Subcutaneous adipose tissue (tissue), 4 donors: Measurements from ENCODE around the gene NEURL4. TPM values are rescaled to one million over a fixed set of nuclear protein-coding genes. Genes with fewer than 3 reads are reported as not detected.

Experiments
- total RNA-seq, 4 donors: library from RNA; depleted of rRNA; stranded (reverse); fragments of >200 nt; gene quantifications; one replicate each; pipeline ENCODE4 v1.1.0, GENCODE V29; 2016
- TF ChIP-seq, protein P1 (sequence below): fragments of 450-650 bp; IDR thresholded peaks from one replicate; pipeline ENCODE4 v1.5.1; 2016; ENCODE audit warnings: low read depth, mild to moderate bottlenecking, control low read depth, antibody characterized with exemption, moderate library complexity

The NEURL4 gene
- total RNA-seq, 4 donors from 2014 or later = 4.9 to 22.6 (median 11.2) TPM

DNA sequence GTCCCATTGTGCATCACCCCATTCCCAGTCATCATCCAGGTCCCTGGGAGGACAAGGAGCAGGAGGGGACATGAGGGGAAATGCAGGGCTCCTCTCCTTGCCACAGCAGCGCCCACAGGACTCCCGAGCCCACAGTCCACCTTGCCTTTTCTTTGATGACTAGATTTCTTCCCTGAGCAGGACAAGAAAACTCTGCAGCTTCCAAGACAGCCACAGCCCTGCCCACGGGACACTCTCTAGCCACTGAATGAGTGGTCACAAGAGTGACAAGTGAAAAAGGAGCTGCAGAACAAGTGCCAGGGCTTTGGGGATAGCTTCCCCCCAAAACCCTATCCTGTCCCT lies 4.7 kb downstream of the NEURL4 start:
- TF ChIP-seq, protein P1, sequence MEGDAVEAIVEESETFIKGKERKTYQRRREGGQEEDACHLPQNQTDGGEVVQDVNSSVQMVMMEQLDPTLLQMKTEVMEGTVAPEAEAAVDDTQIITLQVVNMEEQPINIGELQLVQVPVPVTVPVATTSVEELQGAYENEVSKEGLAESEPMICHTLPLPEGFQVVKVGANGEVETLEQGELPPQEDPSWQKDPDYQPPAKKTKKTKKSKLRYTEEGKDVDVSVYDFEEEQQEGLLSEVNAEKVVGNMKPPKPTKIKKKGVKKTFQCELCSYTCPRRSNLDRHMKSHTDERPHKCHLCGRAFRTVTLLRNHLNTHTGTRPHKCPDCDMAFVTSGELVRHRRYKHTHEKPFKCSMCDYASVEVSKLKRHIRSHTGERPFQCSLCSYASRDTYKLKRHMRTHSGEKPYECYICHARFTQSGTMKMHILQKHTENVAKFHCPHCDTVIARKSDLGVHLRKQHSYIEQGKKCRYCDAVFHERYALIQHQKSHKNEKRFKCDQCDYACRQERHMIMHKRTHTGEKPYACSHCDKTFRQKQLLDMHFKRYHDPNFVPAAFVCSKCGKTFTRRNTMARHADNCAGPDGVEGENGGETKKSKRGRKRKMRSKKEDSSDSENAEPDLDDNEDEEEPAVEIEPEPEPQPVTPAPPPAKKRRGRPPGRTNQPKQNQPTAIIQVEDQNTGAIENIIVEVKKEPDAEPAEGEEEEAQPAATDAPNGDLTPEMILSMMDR = no peak

DNA sequence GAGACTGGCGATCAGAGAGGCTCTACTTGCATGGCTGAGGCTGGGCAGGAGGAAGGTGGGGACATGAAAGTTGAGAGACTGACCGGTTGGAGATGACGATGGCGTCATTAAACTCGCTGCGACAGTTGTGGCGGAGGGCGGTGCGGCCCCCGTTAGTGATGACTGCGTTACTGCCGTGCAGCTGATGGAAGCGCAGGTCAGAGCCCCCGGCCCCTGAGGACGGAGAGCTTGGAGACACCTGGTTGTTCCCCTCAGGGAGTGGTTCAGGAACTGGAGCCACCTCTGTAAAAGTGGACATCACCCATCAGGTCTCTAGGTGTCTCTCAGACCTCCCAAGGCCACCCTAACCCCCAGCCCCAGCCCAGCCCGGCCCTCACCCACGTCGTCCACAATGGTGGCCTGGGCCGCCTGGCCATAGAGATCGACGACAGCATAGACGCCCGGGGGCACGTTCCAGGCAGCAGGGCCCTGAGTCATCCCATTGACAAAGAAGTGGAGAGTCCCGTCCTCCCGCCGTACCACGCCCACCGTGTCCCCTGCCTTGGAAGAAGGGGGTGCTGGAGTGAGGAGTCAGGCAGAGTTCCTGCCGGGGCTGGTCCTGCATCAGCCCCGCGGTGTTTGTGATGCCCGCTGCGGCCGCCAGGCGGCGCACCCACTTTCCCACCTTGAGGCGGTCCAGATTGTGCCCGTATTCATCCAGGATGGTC lies 5.3 kb downstream of the NEURL4 start:
- TF ChIP-seq, protein P1 = no peak

DNA sequence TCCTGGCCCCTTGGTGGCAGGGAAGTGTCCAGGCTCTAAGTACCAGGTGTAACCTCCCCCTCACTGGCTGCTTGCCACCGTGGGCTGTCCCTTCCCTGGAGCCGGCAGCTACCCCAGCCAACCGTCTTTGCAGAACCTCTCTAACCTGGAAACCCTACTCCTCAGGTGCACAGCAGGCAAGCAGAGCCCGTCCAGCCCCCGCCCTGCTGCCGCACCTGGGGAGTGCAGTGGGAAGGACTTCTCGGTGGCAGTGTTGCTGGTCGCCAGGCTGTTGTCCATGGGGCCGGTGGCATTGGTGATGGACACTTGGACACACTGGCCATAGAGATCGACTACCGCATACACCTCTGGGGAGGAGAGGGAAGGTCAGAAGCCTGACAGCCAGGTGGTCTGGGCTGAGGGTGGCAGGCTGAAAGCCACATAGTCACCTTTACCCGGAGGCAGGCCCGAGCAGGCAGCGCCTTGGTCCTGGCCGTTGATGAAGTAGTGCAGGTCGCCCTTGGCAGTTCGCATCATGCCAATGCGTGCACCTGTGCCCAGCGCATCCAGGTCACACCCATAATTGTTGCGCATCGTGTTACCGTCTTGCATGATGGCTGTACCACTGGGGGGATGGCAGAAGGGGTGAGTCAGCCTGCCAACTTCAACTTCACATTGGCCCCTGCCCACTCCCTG lies 6.5 kb downstream of the NEURL4 start:
- TF ChIP-seq, protein P1 = no peak

DNA sequence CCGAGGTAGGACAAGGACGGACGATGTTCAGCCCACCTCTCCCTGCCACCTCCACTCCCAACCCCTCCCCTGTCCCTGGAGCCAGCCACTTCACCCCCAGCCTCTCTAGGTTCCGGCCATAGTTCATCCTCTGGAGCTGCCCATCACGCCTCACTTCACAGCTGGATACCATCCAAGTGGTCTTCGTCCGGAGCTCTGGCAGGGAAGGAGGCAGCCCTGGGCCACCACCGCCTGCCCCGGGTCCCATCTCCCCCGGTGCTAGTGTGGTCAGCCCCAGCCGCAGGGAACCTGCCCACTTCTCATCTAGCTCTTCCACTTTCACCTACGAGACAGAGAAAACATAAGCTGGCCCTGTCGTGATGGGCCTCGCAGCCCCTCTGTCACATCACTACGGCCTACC lies 7.7 kb downstream of the NEURL4 start:
- TF ChIP-seq, protein P1 = no peak

DNA sequence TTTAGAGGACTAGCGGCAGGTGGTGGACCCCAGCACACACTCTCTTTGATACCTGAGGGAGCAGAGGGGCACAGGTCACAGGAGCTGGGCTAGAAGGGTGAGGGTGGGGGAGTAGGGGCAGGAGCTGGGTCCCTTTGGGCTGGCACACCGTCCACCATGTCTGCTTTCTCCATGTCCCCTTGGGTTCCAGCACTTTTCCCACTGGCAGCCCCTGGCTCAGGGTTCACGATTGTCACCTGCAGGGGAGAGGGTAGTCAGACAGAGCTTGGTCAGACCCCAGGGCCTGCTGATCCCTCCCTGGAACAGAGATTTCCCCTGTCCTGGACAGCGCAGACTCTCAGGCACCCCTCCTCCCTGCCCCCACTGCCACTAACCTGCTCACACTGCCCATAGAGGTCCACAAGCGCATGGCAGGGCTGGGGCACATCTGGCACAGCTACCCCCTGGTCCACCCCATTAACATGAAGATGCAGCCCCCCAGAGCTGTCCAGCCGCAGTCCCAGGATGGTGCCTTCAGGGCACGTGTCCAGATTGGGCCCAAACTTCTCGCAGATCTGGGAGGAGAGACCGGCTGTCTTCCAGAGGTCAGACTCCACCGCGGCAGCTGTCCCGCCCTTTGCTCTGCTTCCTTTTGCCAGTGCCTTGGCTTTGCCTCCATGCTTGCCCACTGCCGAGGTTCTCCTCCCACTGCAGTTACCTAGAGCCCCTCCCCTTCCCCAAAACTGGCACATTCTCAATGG lies 10.8 kb downstream of the NEURL4 start:
- TF ChIP-seq, protein P1 = no peak

DNA sequence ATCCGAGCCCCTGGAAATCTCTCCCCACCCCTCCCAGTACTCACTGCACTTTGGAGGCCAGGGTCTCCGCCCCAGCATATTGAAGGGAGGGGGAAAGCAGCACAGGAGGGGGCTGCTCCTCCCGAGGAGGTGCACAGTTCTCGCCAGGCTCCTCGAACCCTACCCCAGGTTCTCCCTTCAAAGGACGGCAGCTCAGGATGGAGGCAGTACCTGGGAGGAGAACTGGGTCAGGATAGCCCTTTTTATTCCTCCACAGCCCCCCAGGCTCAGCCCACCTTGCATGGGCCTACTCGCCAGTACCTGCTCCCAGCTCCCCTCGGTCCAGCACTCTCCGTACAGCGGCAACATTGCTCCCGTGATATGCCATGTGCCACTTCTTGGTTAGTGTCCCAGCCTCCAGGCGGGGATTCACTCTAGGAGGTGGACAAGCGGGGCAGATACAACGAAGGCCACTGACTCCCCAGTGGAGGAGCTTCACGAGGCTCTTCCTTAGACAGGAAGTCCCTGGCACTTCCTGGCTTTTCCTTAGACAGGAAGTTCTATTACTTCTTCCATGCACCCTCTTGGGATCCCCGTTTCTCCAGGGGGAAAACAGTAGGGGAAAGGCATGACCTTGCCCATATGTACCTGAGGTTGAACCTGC lies 11.9 kb downstream of the NEURL4 start:
- TF ChIP-seq, protein P1 = no peak
